GM12878 (cell line): ENCODE measurements around the gene RNF220. TPM values are rescaled to one million over a fixed set of nuclear protein-coding genes. Genes with fewer than 3 reads are reported as not detected.
A peak's percentile ranks its signal among the peaks of the same experiment; 100 is the strongest.

Experiments used
- ATAC-seq: fragments of 200-7000 bp; cut with Tn5 transposase; 3 replicates; pipeline ENCODE4 v1.9.1; 2020; ENCODE audit warnings: mild to moderate bottlenecking, moderate library complexity
- BruUV-seq: library from RNA; stranded (reverse); fragments of 400-500 nt; replicated peaks from 2 replicates; lab custom pipeline; 2021; lab: Mats Ljungman, UMichigan
- CTCF ChIA-PET: fragments of 300-600 bp; sonication (Branson Sonifier 250); formaldehyde crosslinking; extraction: SDS; loops from one replicate; lab custom pipeline; 2021; ENCODE audit warnings: inconsistent platforms; lab: Yijun Ruan, JAX
- POLR2A ChIA-PET: fragments of 350-600 bp; formaldehyde crosslinking; extraction: SDS; loops from one replicate; lab custom pipeline; 2021; ENCODE audit warnings: inconsistent platforms; lab: Charles Lee
- RAD21 ChIA-PET: fragments of 300-600 bp; sonication (Branson Sonifier 250); formaldehyde crosslinking; loops from one replicate; lab custom pipeline; 2023; ENCODE audit warnings: antibody characterized with exemption; ENCODE audit not compliant: unreplicated experiment; lab: Charles Lee
- SMC1A ChIA-PET: fragments of 300-600 bp; sonication (Branson Sonifier 250); formaldehyde crosslinking; loops from one replicate; lab custom pipeline; 2023; ENCODE audit not compliant: unreplicated experiment, uncharacterized antibody; lab: Charles Lee
- DNase-seq: peaks from one replicate; pipeline ENCODE4 v3.0.0-alpha.2; 2011; ENCODE audit warnings: low read depth, low spot score
- FAIRE-seq: peaks from 3 replicates; lab custom pipeline; 2011; peaks lifted over from hg19 to GRCh38; lab: Jason Lieb, UNC
- H2AFZ ChIP-seq: 2 replicates; pipeline ENCODE4 v1.6.0; 2011; ENCODE audit warnings: low read depth, low read length, control low read depth; ENCODE audit not compliant: control insufficient read depth
- H3K27ac ChIP-seq: 2 replicates; pipeline ENCODE4 v1.5.1; 2011; ENCODE audit warnings: control low read depth; ENCODE audit not compliant: control insufficient read depth, insufficient read depth
- H3K27me3 ChIP-seq, 2 experiments: replicated peaks in 1 of 2; 2 replicates each; pipeline versions ENCODE4 v1.6.0 to v1.6.1; 2011; ENCODE audit warnings: low read length in 1 of 2; ENCODE audit not compliant: control insufficient read depth in 2 of 2, insufficient read depth in 2 of 2
- H3K36me3 ChIP-seq, 2 experiments: 2 replicates each; pipeline ENCODE4 v1.5.1; 2011; ENCODE audit warnings: low read length in 1 of 2; ENCODE audit not compliant: control insufficient read depth in 2 of 2, insufficient read depth in 2 of 2
- H3K4me1 ChIP-seq: 2 replicates; pipeline ENCODE4 v1.6.1; 2011; ENCODE audit warnings: mild to moderate bottlenecking, low read length, moderate library complexity, mixed read lengths; ENCODE audit not compliant: control insufficient read depth, insufficient read depth
- H3K4me2 ChIP-seq: 2 replicates; pipeline ENCODE4 v1.6.0; 2011; ENCODE audit warnings: control low read depth; ENCODE audit not compliant: control insufficient read depth, insufficient read depth
- H3K4me3 ChIP-seq: fragments of 200-600 bp; sonication (generic); 2 replicates; pipeline ENCODE4 v1.5.1; 2016
- H3K79me2 ChIP-seq: 2 replicates; pipeline ENCODE4 v1.6.0; 2011; ENCODE audit warnings: low read length; ENCODE audit not compliant: control insufficient read depth, insufficient read depth
- H3K9ac ChIP-seq: 2 replicates; pipeline ENCODE4 v1.8.0; 2011; ENCODE audit warnings: low read length, control low read depth, mixed read lengths; ENCODE audit not compliant: control insufficient read depth, insufficient read depth
- H3K9me3 ChIP-seq: replicated peaks from 3 replicates; pipeline ENCODE4 v1.5.1; 2011; ENCODE audit warnings: mild to moderate bottlenecking, low read length; ENCODE audit not compliant: control insufficient read depth, insufficient read depth
- H4K20me1 ChIP-seq: 2 replicates; pipeline ENCODE4 v1.6.0; 2011; ENCODE audit not compliant: control insufficient read depth, insufficient read depth
- ATF7 ChIP-seq: fragments of 450-650 bp; IDR thresholded peaks from 2 replicates; pipeline ENCODE4 v1.6.1; 2016; ENCODE audit warnings: low read depth, mild to moderate bottlenecking
- HCFC1 ChIP-seq: fragments of 150-350 bp; IDR thresholded peaks from 2 replicates; pipeline ENCODE4 v1.6.1; 2014; ENCODE audit warnings: low read length
- NBN ChIP-seq: fragments of 450-650 bp; IDR thresholded peaks from 2 replicates; pipeline ENCODE4 v1.6.1; 2016
- POLR2A ChIP-seq: IDR thresholded peaks from 2 replicates; pipeline ENCODE4 v1.6.1; 2011; ENCODE audit warnings: low read depth, mild to moderate bottlenecking, low read length
- WGBS: methylation state at CpG from one replicate; pipeline ENCODE4 v1.1.6; 2016; ENCODE audit warnings: low lambda C conversion rate; ENCODE audit not compliant: insufficient replicate concordance, insufficient coverage; ENCODE audit errors: missing lambda C conversion rate; 5-methylcytosine and 5-hydroxymethylcytosine counted together
- in situ Hi-C: fragments of 300-500 bp; cut with MboI; formaldehyde crosslinking; loops from 9 replicates; pipeline ENCODE4 v1.14.3; 2018; ENCODE audit warnings: mixed read lengths
- intact Hi-C: fragments of 100-400 bp; cut with micrococcal nuclease; formaldehyde crosslinking; loops from one replicate; pipeline ENCODE4 v1.14.2; 2022; ENCODE audit not compliant: unreplicated experiment
- polyA plus RNA-seq, 11 experiments: library from polyadenylated mRNA; depleted of rRNA in 4 of 11; unstranded in 6 of 11; stranded (reverse) in 5 of 11; fragments of >200 nt; fragmentation: Nextera tagmentation in 4 of 11; fragmentation: Illumina TruSeq in 1 of 11; extraction: Ambion mirVana in 4 of 11; extraction: Trizol in 1 of 11; gene quantifications; 1 replicate in 1 of 11; 2 replicates in 10 of 11; pipeline versions ENCODE4 v1.2.1 to v1.2.3, GENCODE V29; 2011 to 2016; ENCODE audit warnings: inconsistent platforms in 2 of 11, missing spikeins in 2 of 11, low read depth in 1 of 11
- total RNA-seq, 4 experiments: library from RNA; depleted of rRNA in 3 of 4; stranded (reverse); fragments of >200 nt in 3 of 4; fragmentation: Illumina TruSeq in 1 of 4; extraction: Trizol in 1 of 4; gene quantifications; 2 replicates each; pipeline versions ENCODE4 v1.2.1 to v1.2.3, GENCODE V29; 2013 to 2021
- TF ChIP-seq, protein P1 (sequence below): IDR thresholded peaks from 2 replicates; pipeline ENCODE4 v1.6.1; 2012; ENCODE audit warnings: improper control_type of control experiment, low read depth, low read length; ENCODE audit not compliant: insufficient replicate concordance

Gene RNF220
- total and polyA plus RNA-seq, 10 of the 15 experiments (the other 5 are each of a cell fraction or from before 2014, with no cell fraction given), result 4.6 to 84.1 (median 53.7) TPM

DNA sequence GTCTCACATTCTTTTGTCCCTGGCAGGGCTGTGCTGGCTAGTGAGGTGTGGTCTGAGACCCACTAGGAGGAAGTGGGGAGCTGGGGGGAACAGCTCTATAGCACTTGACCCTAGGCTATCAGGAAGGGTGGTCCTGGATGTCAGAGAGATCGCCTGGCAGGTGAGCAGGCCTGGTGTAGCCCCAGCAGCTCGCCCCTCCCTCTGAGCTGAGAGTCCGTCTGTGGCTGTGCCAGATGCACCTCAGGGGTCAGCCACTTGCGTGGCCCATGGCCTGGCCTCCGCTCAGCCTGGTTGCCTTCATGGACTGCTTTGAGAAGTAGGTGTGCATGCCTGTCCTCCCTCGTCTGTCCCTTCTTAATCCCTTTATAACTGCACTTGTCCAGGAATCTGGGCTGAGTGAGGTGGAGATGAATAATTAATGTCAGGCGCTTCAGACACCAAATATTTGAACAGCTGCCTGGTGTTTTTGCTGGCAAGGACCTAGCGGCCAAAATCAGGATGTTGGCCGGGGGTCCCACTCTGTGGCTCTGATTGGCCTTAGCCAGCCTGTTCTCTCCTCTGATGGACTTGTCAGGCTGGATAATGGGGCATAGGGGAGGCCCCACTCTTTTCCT, 238.8 kb downstream of the RNF220 start (continued):
- TF ChIP-seq, protein P1, sequence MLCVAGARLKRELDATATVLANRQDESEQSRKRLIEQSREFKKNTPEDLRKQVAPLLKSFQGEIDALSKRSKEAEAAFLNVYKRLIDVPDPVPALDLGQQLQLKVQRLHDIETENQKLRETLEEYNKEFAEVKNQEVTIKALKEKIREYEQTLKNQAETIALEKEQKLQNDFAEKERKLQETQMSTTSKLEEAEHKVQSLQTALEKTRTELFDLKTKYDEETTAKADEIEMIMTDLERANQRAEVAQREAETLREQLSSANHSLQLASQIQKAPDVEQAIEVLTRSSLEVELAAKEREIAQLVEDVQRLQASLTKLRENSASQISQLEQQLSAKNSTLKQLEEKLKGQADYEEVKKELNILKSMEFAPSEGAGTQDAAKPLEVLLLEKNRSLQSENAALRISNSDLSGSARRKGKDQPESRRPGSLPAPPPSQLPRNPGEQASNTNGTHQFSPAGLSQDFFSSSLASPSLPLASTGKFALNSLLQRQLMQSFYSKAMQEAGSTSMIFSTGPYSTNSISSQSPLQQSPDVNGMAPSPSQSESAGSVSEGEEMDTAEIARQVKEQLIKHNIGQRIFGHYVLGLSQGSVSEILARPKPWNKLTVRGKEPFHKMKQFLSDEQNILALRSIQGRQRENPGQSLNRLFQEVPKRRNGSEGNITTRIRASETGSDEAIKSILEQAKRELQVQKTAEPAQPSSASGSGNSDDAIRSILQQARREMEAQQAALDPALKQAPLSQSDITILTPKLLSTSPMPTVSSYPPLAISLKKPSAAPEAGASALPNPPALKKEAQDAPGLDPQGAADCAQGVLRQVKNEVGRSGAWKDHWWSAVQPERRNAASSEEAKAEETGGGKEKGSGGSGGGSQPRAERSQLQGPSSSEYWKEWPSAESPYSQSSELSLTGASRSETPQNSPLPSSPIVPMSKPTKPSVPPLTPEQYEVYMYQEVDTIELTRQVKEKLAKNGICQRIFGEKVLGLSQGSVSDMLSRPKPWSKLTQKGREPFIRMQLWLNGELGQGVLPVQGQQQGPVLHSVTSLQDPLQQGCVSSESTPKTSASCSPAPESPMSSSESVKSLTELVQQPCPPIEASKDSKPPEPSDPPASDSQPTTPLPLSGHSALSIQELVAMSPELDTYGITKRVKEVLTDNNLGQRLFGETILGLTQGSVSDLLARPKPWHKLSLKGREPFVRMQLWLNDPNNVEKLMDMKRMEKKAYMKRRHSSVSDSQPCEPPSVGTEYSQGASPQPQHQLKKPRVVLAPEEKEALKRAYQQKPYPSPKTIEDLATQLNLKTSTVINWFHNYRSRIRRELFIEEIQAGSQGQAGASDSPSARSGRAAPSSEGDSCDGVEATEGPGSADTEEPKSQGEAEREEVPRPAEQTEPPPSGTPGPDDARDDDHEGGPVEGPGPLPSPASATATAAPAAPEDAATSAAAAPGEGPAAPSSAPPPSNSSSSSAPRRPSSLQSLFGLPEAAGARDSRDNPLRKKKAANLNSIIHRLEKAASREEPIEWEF, result no peak

DNA sequence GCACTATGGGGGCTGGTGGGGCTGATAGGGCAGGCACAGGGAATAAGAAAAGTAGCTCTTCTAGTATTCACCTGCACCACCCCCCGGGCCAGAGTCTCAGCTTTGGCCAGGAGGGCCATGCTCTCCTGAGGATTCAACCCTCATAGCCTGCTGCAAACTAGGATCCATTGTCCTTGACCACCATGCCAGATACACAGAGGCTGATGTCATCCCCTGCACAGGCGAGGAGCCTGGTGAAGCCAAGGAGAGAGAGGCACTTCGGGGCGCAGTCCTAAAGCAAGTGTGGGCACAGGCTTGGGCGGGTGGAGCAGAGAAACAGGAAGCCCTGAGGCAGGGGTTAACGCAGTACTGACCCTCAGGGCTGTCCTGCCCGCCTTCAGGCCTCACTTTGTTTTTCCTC, 239.8 kb downstream of the RNF220 start:
- Histone ChIP-seq H4K20me1 (no peaks in the 10 kb centered on the region; the same call in 1 of the 2 replicates), H3K79me2 (no peaks in the 10 kb centered on the region), H3K4me3 (no peak overlapping the region), H3K4me2 (no peak overlapping the region), H3K27me3 (no peaks in the 10 kb centered on the region), H3K9ac (no peak overlapping the region), H2AFZ (no peak overlapping the region), H3K4me1 (no peaks in the 10 kb centered on the region), H3K27ac (no peak overlapping the region)
- intact Hi-C loops, result no loop called here
- no peak for FAIRE-seq
- CTCF ChIA-PET, result no interaction called here
- in situ Hi-C loops, result no loop called here
- RAD21 ChIA-PET, result no interaction called here
- ATAC-seq, result no peak
- SMC1A ChIA-PET, result no interaction called here
- DNase-seq, result no peak
- TF ChIP-seq ATF7 (no peak), POLR2A (peak; percentile 54; the same call in 1 of the 2 replicates), NBN (no peak), HCFC1 (no peak)
- TF ChIP-seq, all 136 proteins: peak for 1
- BruUV-seq, result no TSS peak
- no peaks in the 10 kb centered on the region for H3K9me3 ChIP-seq
- POLR2A ChIA-PET, result no interaction called here
- WGBS, result 97% methylated on average over 7 of the region's 7 CpGs
- peaks cover 25 to 37% of the 10 kb centered on the region in 2 experiments for H3K36me3 ChIP-seq
